Measurements from ENCODE around the gene OR52D1.

Gene OR52D1

DNA sequence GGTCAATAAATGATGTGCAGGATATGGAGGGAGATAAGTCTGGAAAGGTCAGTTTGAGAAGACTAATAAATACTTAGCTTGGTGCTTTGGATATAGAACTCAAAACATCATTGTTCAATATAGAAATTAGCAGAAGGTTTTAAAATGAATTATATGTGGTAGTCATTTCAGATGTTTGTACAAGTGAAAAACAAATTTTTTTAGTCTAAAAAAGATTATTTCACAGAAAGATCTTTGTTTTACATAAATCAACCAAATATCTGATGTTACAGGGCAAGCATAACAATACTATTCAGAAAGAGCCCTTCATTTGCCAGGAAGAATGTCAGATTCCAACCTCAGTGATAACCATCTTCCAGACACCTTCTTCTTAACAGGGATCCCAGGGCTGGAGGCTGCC, at the start of gene OR52D1:
Gene OR52D1, plus strand, starts transcription at position 301 of the 400 bp plus-strand sequence. Its CDS starts 22 bp downstream, at position 323.
- Histone ChIP-seq H3K27me3 (ENCODE audit: insufficient read depth, low read length) (peaks cover 53% of the 10 kb centered on the region), H3K79me2 (ENCODE audit: control insufficient read depth, insufficient read depth, low read length, unreplicated experiment) (no peaks in the 10 kb centered on the region), H2AFZ (ENCODE audit: low read length, unreplicated experiment) (no peak within 1 kb of the TSS), H3K36me3 (ENCODE audit: insufficient read depth, low read length) (no peaks in the 10 kb centered on the region), H3K27ac (ENCODE audit: low read depth, low read length) (no peak within 1 kb of the TSS), H3K4me1 (ENCODE audit: control insufficient read depth, insufficient read depth, low read length, unreplicated experiment) (no peaks in the 10 kb centered on the region), H3K4me3 (ENCODE audit: low read depth, low read length) (no peak within 1 kb of the TSS)

DNA sequence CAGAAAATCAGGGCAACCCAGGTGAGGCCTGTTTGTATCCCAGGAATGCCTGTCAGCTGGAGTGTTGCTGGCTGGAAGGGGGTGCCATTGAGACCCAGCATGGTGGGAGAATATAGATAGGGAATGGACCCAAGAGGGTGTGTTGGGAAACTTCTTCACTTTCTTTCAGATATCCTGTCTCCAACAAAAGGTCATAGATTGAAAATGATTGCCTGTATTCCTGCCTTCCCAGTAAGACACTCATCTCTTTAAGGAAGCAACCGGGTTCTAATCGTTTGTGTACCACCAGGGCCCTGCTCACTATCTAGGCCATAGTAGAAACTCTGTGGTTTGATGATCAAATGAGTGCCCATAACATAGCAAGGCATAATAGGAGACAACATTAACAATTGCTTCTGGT, 47.1 kb upstream of the OR52D1 start, which contains the start of gene OR51I1:
Gene OR51I1, minus strand, starts transcription at position 101 of the 400 bp plus-strand sequence. Its CDS starts 0 bp downstream, at position 101.
- no peaks in the 10 kb centered on the region for H3K79me2 ChIP-seq (ENCODE audit: control insufficient read depth, insufficient read depth, low read length, unreplicated experiment)
- no peaks in the 10 kb centered on the region for H3K36me3 ChIP-seq (ENCODE audit: insufficient read depth, low read length)
- peaks cover 41% of the 10 kb centered on the region for H3K27me3 ChIP-seq (ENCODE audit: insufficient read depth, low read length)
- H3K4me1 ChIP-seq (ENCODE audit: control insufficient read depth, insufficient read depth, low read length, unreplicated experiment) = no peaks in the 10 kb centered on the region
- H2AFZ ChIP-seq (ENCODE audit: low read length, unreplicated experiment) = no peak within 1 kb of the TSS
- no peak within 1 kb of the TSS for H3K27ac ChIP-seq (ENCODE audit: low read depth, low read length)
- no peak within 1 kb of the TSS for H3K4me3 ChIP-seq (ENCODE audit: low read depth, low read length)

DNA sequence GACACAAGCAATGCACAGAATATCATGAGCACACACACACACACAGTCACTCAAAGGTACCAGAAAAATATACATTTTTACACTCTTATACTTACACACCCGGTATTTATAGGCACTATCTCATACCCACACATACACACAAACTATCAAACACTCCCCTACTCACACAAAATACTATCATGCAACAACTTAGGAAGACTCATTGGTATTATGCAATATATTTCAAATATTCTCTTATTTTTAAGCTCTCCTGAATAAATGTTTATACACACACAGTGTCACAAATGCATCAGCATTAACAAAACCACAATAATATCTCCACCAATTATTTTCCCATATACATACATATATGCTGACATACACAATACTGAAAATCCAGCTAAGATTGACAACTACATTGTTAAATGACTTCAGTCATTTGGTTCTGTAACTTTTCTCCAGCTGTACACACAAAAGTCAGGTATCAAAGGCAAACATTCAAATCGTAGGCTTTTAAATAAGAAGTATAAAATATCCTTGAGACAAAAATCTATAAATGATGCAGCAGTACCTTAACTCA, 44.6 kb upstream of the OR52D1 start:
- H2AFZ ChIP-seq (ENCODE audit: low read length, unreplicated experiment) = no peak overlapping the region
- peaks cover 53% of the 10 kb centered on the region for H3K27me3 ChIP-seq (ENCODE audit: insufficient read depth, low read length)
- H3K27ac ChIP-seq (ENCODE audit: low read depth, low read length) = no peak overlapping the region
- H3K4me1 ChIP-seq (ENCODE audit: control insufficient read depth, insufficient read depth, low read length, unreplicated experiment) = no peaks in the 10 kb centered on the region
- no peaks in the 10 kb centered on the region for H3K79me2 ChIP-seq (ENCODE audit: control insufficient read depth, insufficient read depth, low read length, unreplicated experiment)
- no peak overlapping the region for H3K4me3 ChIP-seq (ENCODE audit: low read depth, low read length)
- no peaks in the 10 kb centered on the region for H3K36me3 ChIP-seq (ENCODE audit: insufficient read depth, low read length)

DNA sequence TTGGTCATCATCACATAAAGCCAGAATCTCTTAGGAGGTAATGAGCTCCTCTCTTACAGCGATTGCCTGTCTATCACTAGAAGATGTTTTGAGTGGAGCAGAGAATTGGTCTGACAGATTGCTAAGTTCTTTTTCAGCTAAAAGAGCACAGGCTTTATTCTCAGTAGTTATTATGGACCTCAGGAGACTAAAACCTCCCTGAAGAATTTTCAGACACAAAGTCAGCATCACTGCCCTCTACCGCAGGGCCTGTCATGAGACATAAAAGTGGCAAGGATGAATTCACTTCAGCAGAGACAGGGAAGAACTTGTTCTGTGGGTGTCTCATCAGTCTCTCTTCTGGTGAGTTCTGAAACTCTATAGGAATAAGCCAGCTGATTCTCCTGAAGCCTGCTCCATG, 39.5 kb upstream of the OR52D1 start, which contains the start of gene OR51I2:
Gene OR51I2, plus strand, starts transcription at position 301 of the 400 bp plus-strand sequence. CDS start 4,166 bp downstream, outside the sequence.
- Histone ChIP-seq H3K4me3 (ENCODE audit: low read depth, low read length) (no peak within 1 kb of the TSS), H3K36me3 (ENCODE audit: insufficient read depth, low read length) (no peaks in the 10 kb centered on the region), H3K27ac (ENCODE audit: low read depth, low read length) (no peak within 1 kb of the TSS), H3K4me1 (ENCODE audit: control insufficient read depth, insufficient read depth, low read length, unreplicated experiment) (no peaks in the 10 kb centered on the region), H2AFZ (ENCODE audit: low read length, unreplicated experiment) (no peak within 1 kb of the TSS), H3K27me3 (ENCODE audit: insufficient read depth, low read length) (peaks cover 51% of the 10 kb centered on the region), H3K79me2 (ENCODE audit: control insufficient read depth, insufficient read depth, low read length, unreplicated experiment) (no peaks in the 10 kb centered on the region)

DNA sequence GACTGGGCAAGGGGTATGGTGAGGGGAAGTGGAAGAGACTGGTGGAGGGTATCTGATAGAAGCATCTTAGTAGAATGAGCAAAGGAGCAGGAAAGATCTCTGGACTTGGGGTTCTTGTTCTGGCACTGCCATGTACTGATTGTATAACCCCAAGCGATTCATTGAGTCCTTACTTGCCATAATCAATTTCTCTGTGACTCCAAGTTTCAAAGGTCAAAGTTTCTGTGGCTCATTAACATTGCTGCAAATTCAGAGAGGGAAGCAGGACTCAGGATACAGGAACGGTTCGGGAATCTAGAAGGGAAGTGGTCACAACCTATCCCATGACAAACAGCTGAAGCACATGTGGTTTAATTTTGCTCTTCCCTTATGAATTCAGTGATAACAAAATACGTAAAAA, 39.1 kb upstream of the OR52D1 start:
- Histone ChIP-seq H3K4me1 (ENCODE audit: control insufficient read depth, insufficient read depth, low read length, unreplicated experiment) (no peaks in the 10 kb centered on the region), H3K36me3 (ENCODE audit: insufficient read depth, low read length) (no peaks in the 10 kb centered on the region), H3K27ac (ENCODE audit: low read depth, low read length) (no peak overlapping the region), H3K27me3 (ENCODE audit: insufficient read depth, low read length) (peaks cover 54% of the 10 kb centered on the region), H2AFZ (ENCODE audit: low read length, unreplicated experiment) (no peak overlapping the region), H3K4me3 (ENCODE audit: low read depth, low read length) (no peak overlapping the region), H3K79me2 (ENCODE audit: control insufficient read depth, insufficient read depth, low read length, unreplicated experiment) (no peaks in the 10 kb centered on the region)

DNA sequence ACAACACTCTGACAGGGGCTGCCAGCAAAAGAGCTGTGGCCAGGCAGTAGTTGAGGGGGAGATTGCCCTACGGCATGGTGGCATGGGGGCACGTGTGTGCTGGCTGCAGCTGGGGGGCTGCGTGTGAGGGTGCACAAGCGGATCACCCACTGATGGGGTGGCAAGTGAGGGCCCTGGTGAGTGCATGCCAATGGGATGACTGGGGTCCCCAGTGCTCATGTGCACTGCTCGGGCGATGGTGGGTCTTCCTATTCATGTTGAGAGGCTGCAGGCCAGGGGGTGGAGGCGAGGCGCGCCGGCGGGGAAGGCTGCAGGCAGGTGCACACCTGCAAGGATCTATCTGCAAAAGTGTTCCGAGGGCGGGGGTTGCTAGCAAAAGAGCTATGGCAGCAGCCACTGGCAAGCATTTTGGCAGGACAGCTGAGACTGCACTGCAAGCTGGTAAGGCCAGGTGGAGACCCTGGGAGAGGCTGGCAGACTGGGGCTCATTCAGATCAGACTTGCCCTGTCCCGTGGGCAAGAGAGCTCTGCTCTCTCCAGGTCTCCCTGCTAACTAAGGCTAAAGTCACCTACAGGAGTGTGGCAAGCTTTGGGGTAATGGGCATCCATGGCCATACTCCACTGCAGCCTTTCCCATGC, 27.4 kb upstream of the OR52D1 start:
- Histone ChIP-seq H3K36me3 (ENCODE audit: insufficient read depth, low read length) (no peaks in the 10 kb centered on the region), H2AFZ (ENCODE audit: low read length, unreplicated experiment) (no peak overlapping the region), H3K27me3 (ENCODE audit: insufficient read depth, low read length) (peaks cover 16% of the 10 kb centered on the region; the same call in 1 of the 2 replicates), H3K79me2 (ENCODE audit: control insufficient read depth, insufficient read depth, low read length, unreplicated experiment) (no peaks in the 10 kb centered on the region), H3K4me3 (ENCODE audit: low read depth, low read length) (no peak overlapping the region), H3K4me1 (ENCODE audit: control insufficient read depth, insufficient read depth, low read length, unreplicated experiment) (no peaks in the 10 kb centered on the region), H3K27ac (ENCODE audit: low read depth, low read length) (no peak overlapping the region)

DNA sequence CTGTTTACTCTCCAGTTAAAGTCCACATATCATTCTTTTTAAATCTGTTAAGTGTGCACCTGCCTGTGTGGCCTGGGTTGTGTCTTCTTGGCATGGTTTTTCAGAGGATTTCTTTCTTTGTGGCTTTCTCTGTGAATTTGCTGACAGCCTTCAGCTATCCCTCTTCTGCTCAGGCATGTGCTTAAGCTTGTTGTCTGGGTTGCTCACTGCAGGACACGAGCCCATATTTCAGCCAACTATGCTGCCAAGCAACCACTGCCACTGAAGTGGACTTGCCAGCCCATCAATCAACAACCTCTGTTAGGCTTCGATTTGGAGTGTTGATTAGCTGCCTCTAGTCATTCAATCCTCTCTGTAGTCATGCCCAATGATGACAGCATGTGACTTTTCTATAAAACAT, 21.0 kb upstream of the OR52D1 start:
- Histone ChIP-seq H2AFZ (ENCODE audit: low read length, unreplicated experiment) (no peak overlapping the region), H3K36me3 (ENCODE audit: insufficient read depth, low read length) (no peaks in the 10 kb centered on the region), H3K27me3 (ENCODE audit: insufficient read depth, low read length) (peaks cover 48% of the 10 kb centered on the region), H3K4me3 (ENCODE audit: low read depth, low read length) (no peak overlapping the region), H3K4me1 (ENCODE audit: control insufficient read depth, insufficient read depth, low read length, unreplicated experiment) (no peaks in the 10 kb centered on the region), H3K27ac (ENCODE audit: low read depth, low read length) (no peak overlapping the region), H3K79me2 (ENCODE audit: control insufficient read depth, insufficient read depth, low read length, unreplicated experiment) (no peaks in the 10 kb centered on the region)

DNA sequence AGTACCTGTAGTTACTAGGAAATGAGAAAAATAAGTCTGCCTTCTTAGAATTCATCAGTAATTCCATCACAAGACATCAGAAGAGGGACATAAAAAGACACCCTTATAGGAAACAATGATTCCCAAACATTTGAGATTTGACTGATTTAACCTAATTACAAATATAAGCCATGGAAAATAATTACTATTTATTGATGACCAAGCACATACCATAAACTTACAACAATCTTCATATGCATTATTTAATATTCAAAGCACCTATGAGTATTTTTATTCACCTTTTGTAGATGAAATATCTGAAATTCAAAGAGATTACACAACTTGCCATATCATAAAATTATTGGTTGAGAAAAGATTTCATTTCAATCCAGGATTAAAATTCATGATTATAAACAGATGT, 14.6 kb upstream of the OR52D1 start:
- Histone ChIP-seq H3K36me3 (ENCODE audit: insufficient read depth, low read length) (no peaks in the 10 kb centered on the region), H3K79me2 (ENCODE audit: control insufficient read depth, insufficient read depth, low read length, unreplicated experiment) (no peaks in the 10 kb centered on the region), H2AFZ (ENCODE audit: low read length, unreplicated experiment) (no peak overlapping the region), H3K27me3 (ENCODE audit: insufficient read depth, low read length) (peaks cover 54% of the 10 kb centered on the region), H3K4me1 (ENCODE audit: control insufficient read depth, insufficient read depth, low read length, unreplicated experiment) (no peaks in the 10 kb centered on the region), H3K4me3 (ENCODE audit: low read depth, low read length) (no peak overlapping the region), H3K27ac (ENCODE audit: low read depth, low read length) (no peak overlapping the region)

DNA sequence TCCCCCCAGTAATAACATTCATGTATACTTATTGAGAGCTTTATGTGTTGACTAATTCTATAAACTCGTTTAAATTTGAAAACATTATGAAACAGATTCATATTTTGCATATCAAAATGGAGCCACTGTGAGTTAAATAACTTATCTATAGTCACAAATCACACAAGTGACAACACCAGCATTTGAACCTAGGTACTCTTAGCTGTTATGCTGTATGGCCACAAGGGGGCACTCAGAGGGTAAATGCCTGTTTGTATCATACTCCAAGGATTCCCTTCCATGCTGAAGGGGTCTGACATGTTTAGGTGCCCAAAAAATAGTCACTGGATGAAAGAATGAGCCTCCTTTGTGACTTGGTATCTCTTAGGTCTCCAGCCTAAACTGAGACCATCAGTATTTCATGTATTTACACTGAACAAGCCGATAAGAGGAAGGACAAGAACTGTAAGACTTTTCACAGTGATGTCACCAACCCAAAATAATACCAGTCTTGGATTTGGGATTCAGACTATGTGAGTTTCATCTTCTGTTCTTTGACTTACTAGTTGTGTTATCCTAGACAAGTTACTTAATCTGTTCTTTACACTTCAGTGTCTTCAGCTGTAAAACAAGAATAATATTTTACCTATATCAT, 12.2 kb upstream of the OR52D1 start:
- H3K27me3 ChIP-seq (ENCODE audit: insufficient read depth, low read length) = peaks cover 39% of the 10 kb centered on the region
- no peaks in the 10 kb centered on the region for H3K36me3 ChIP-seq (ENCODE audit: insufficient read depth, low read length)
- H3K79me2 ChIP-seq (ENCODE audit: control insufficient read depth, insufficient read depth, low read length, unreplicated experiment) = no peaks in the 10 kb centered on the region

DNA sequence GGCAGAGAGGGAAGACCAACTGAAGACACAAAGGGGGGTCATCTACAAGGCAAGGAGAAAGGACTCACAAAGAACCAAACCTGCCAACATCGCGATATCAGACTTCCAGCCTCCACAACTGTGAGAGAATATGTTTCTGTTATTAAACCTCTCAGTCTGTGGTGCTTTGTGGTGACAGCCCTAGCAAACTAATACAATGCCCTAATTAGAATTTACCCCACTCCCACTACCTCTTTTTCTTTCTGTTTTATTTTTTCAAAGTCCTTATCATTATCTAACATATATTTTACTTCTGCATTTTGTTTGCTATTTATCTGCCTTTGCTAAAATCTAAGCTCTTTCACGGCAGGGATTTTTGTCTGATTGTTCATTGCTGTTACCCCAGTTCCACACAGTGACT, 2.5 kb upstream of the OR52D1 start:
- H2AFZ ChIP-seq (ENCODE audit: low read length, unreplicated experiment) = no peak overlapping the region
- no peaks in the 10 kb centered on the region for H3K79me2 ChIP-seq (ENCODE audit: control insufficient read depth, insufficient read depth, low read length, unreplicated experiment)
- H3K4me1 ChIP-seq (ENCODE audit: control insufficient read depth, insufficient read depth, low read length, unreplicated experiment) = no peaks in the 10 kb centered on the region
- H3K4me3 ChIP-seq (ENCODE audit: low read depth, low read length) = no peak overlapping the region
- H3K36me3 ChIP-seq (ENCODE audit: insufficient read depth, low read length) = no peaks in the 10 kb centered on the region
- peaks cover 37% of the 10 kb centered on the region for H3K27me3 ChIP-seq (ENCODE audit: insufficient read depth, low read length)
- H3K27ac ChIP-seq (ENCODE audit: low read depth, low read length) = no peak overlapping the region

More for the DNA sequence above, 12.2 kb upstream of the OR52D1 start:
- no peak overlapping the region for H2AFZ ChIP-seq (ENCODE audit: low read length, unreplicated experiment)
- no peaks in the 10 kb centered on the region for H3K4me1 ChIP-seq (ENCODE audit: control insufficient read depth, insufficient read depth, low read length, unreplicated experiment)
- no peak overlapping the region for H3K4me3 ChIP-seq (ENCODE audit: low read depth, low read length)
- H3K27ac ChIP-seq (ENCODE audit: low read depth, low read length) = no peak overlapping the region

DNA sequence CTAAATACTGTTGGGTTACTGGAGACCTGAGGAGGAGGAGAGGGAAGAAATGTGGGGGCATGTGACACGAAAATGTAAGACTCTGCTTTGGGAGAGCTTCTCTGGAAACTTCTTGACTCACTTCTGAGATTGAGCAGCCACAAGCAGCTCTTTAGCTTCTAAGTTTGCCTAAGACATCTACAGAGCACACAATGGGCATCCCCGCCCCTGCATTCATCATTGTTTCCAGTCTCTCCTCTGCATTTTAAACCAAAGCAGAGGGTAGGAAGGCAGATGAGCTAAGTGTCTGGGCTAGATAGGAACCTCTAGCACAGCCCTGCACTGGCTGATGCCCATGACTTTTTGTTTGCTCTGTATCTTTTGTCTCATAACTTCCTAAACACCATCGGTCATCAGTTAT, 2.1 kb upstream of the OR52D1 start:
- peaks cover 37% of the 10 kb centered on the region for H3K27me3 ChIP-seq (ENCODE audit: insufficient read depth, low read length)
- no peak overlapping the region for H3K27ac ChIP-seq (ENCODE audit: low read depth, low read length)
- no peak overlapping the region for H3K4me3 ChIP-seq (ENCODE audit: low read depth, low read length)
- H3K36me3 ChIP-seq (ENCODE audit: insufficient read depth, low read length) = no peaks in the 10 kb centered on the region
- no peaks in the 10 kb centered on the region for H3K4me1 ChIP-seq (ENCODE audit: control insufficient read depth, insufficient read depth, low read length, unreplicated experiment)
- H3K79me2 ChIP-seq (ENCODE audit: control insufficient read depth, insufficient read depth, low read length, unreplicated experiment) = no peaks in the 10 kb centered on the region
- H2AFZ ChIP-seq (ENCODE audit: low read length, unreplicated experiment) = no peak overlapping the region
